ENCODE data around the gene LARP4B.

Gene LARP4B

GRCh38 chr10:797179-797578 lies 134.3 kb downstream of the LARP4B start:
- H3K36me3 ChIP-seq (ENCODE audit: control insufficient read depth in 1 of 2, insufficient read depth in 2 of 2, low read length in 2 of 2): peaks cover 4 to 10% of the 10 kb centered on the region in 2 experiments
- no peak overlapping the region for H2BK5ac ChIP-seq (ENCODE audit: low read depth, low read length, poor library complexity)
- no peak overlapping the region for H3K4me2 ChIP-seq (ENCODE audit: low read length)
- no peak overlapping the region for H4K91ac ChIP-seq (ENCODE audit: low read depth, low read length)
- no peak overlapping the region for H2AK5ac ChIP-seq (ENCODE audit: low read length)
- no peaks in the 10 kb centered on the region for H3K79me2 ChIP-seq (ENCODE audit: control insufficient read depth, insufficient read depth, low read length, poor library complexity)
- H2BK120ac ChIP-seq (ENCODE audit: insufficient read depth, low read length, poor library complexity): no peak overlapping the region
- no peak overlapping the region for H3K9ac ChIP-seq (ENCODE audit: low read length)
- H3K9me3 ChIP-seq (ENCODE audit: insufficient read depth, low read depth, low read length): peaks cover 9% of the 10 kb centered on the region
- no peak overlapping the region for H2AFZ ChIP-seq (ENCODE audit: insufficient read depth, low read length, poor library complexity)
- H3K79me1 ChIP-seq (ENCODE audit: low read length): no peaks in the 10 kb centered on the region
- no peak overlapping the region for H3K14ac ChIP-seq (ENCODE audit: low read length)
- H3K23ac ChIP-seq (ENCODE audit: low read length): no peak overlapping the region
- no peak overlapping the region for H2BK12ac ChIP-seq (ENCODE audit: low read length)
- H3K4me1 ChIP-seq (ENCODE audit: control insufficient read depth in 1 of 2, insufficient read depth in 2 of 2, low read length in 2 of 2): peaks cover 0 to 2% of the 10 kb centered on the region in 2 experiments
- H3K18ac ChIP-seq (ENCODE audit: low read length): no peak overlapping the region
- no peaks in the 10 kb centered on the region for H3K27me3 ChIP-seq (ENCODE audit: insufficient read depth, low read length)
- H3K27ac ChIP-seq (ENCODE audit: low read depth, low read length): no peak overlapping the region
- H3K4ac ChIP-seq (ENCODE audit: low read depth, low read length): no peak overlapping the region
- no peak overlapping the region for H4K12ac ChIP-seq (ENCODE audit: low read depth, low read length)
- DNase-seq: no peak
- no CpG with 5 or more reads among the region's 1 CpG for WGBS (ENCODE audit: extremely low coverage, insufficient coverage, insufficient read length)
- no peak overlapping the region for H4K8ac ChIP-seq (ENCODE audit: low read depth, low read length)
- no peak overlapping the region for H3K4me3 ChIP-seq (ENCODE audit: low read depth, low read length)

GRCh38 chr10:796233-796632 lies 135.3 kb downstream of the LARP4B start:
- Histone ChIP-seq H2AK5ac (ENCODE audit: low read length) (no peak overlapping the region), H3K4me2 (ENCODE audit: low read length) (no peak overlapping the region), H3K23ac (ENCODE audit: low read length) (no peak overlapping the region), H3K27me3 (ENCODE audit: insufficient read depth, low read length) (no peaks in the 10 kb centered on the region), H2BK120ac (ENCODE audit: insufficient read depth, low read length, poor library complexity) (no peak overlapping the region), H3K9ac (ENCODE audit: low read length) (no peak overlapping the region), H3K4me3 (ENCODE audit: low read depth, low read length) (no peak overlapping the region), H3K9me3 (ENCODE audit: insufficient read depth, low read depth, low read length) (peaks cover 13% of the 10 kb centered on the region), H4K12ac (ENCODE audit: low read depth, low read length) (no peak overlapping the region), H2BK12ac (ENCODE audit: low read length) (no peak overlapping the region), H3K4ac (ENCODE audit: low read depth, low read length) (no peak overlapping the region), H3K14ac (ENCODE audit: low read length) (no peak overlapping the region), H2AFZ (ENCODE audit: insufficient read depth, low read length, poor library complexity) (no peak overlapping the region), H3K79me2 (ENCODE audit: control insufficient read depth, insufficient read depth, low read length, poor library complexity) (no peaks in the 10 kb centered on the region), H3K18ac (ENCODE audit: low read length) (no peak overlapping the region), H2BK5ac (ENCODE audit: low read depth, low read length, poor library complexity) (no peak overlapping the region), H3K36me3 (ENCODE audit: control insufficient read depth in 1 of 2, insufficient read depth in 2 of 2, low read length in 2 of 2) (peaks cover 4 to 16% of the 10 kb centered on the region in 2 experiments), H3K27ac (ENCODE audit: low read depth, low read length) (no peak overlapping the region), H3K4me1 (ENCODE audit: control insufficient read depth in 1 of 2, insufficient read depth in 2 of 2, low read length in 2 of 2) (no peaks in the 10 kb centered on the region), H3K79me1 (ENCODE audit: low read length) (no peaks in the 10 kb centered on the region), H4K91ac (ENCODE audit: low read depth, low read length) (no peak overlapping the region), H4K8ac (ENCODE audit: low read depth, low read length) (no peak overlapping the region)
- no peak for DNase-seq
- no CpG with 5 or more reads among the region's 4 CpGs for WGBS (ENCODE audit: extremely low coverage, insufficient coverage, insufficient read length)

GRCh38 chr10:794382-794956 lies 137.0 kb downstream of the LARP4B start:
- no peak overlapping the region for H3K4me2 ChIP-seq (ENCODE audit: low read length)
- peaks cover 4 to 16% of the 10 kb centered on the region in 2 experiments for H3K36me3 ChIP-seq (ENCODE audit: control insufficient read depth in 1 of 2, insufficient read depth in 2 of 2, low read length in 2 of 2)
- no peaks in the 10 kb centered on the region for H3K27me3 ChIP-seq (ENCODE audit: insufficient read depth, low read length)
- no peaks in the 10 kb centered on the region for H3K4me1 ChIP-seq (ENCODE audit: control insufficient read depth in 1 of 2, insufficient read depth in 2 of 2, low read length in 2 of 2)
- no peaks in the 10 kb centered on the region for H3K79me1 ChIP-seq (ENCODE audit: low read length)
- no peak overlapping the region for H3K14ac ChIP-seq (ENCODE audit: low read length)
- H2BK5ac ChIP-seq (ENCODE audit: low read depth, low read length, poor library complexity): no peak overlapping the region
- DNase-seq: peak in 1 of 2 donors; percentile 48
- H4K12ac ChIP-seq (ENCODE audit: low read depth, low read length): no peak overlapping the region
- H4K91ac ChIP-seq (ENCODE audit: low read depth, low read length): no peak overlapping the region
- no peaks in the 10 kb centered on the region for H3K79me2 ChIP-seq (ENCODE audit: control insufficient read depth, insufficient read depth, low read length, poor library complexity)
- H3K4ac ChIP-seq (ENCODE audit: low read depth, low read length): no peak overlapping the region
- no peak overlapping the region for H3K27ac ChIP-seq (ENCODE audit: low read depth, low read length)
- H2BK12ac ChIP-seq (ENCODE audit: low read length): no peak overlapping the region
- H2BK120ac ChIP-seq (ENCODE audit: insufficient read depth, low read length, poor library complexity): no peak overlapping the region
- no peak overlapping the region for H3K9ac ChIP-seq (ENCODE audit: low read length)
- no CpG with 5 or more reads among the region's 7 CpGs for WGBS (ENCODE audit: extremely low coverage, insufficient coverage, insufficient read length)
- H3K18ac ChIP-seq (ENCODE audit: low read length): no peak overlapping the region
- H3K23ac ChIP-seq (ENCODE audit: low read length): no peak overlapping the region
- no peak overlapping the region for H2AFZ ChIP-seq (ENCODE audit: insufficient read depth, low read length, poor library complexity)
- H4K8ac ChIP-seq (ENCODE audit: low read depth, low read length): no peak overlapping the region
- no peak overlapping the region for H2AK5ac ChIP-seq (ENCODE audit: low read length)
- no peak overlapping the region for H3K4me3 ChIP-seq (ENCODE audit: low read depth, low read length)
- H3K9me3 ChIP-seq (ENCODE audit: insufficient read depth, low read depth, low read length): peaks cover 13% of the 10 kb centered on the region

- WGBS (ENCODE audit: extremely low coverage, insufficient coverage, insufficient read length): no CpG with 5 or more reads among the region's 3 CpGs
- peaks cover 10% of the 10 kb centered on the region for H3K9me3 ChIP-seq (ENCODE audit: insufficient read depth, low read depth, low read length)
Observed at GRCh38 chr10:792792-793100, 138.8 kb downstream of the LARP4B start.

More at GRCh38 chr10:792792-793100, 138.8 kb downstream of the LARP4B start:
- Histone ChIP-seq H2AK5ac (ENCODE audit: low read length) (no peak overlapping the region), H4K8ac (ENCODE audit: low read depth, low read length) (no peak overlapping the region), H2BK120ac (ENCODE audit: insufficient read depth, low read length, poor library complexity) (no peak overlapping the region), H2BK12ac (ENCODE audit: low read length) (no peak overlapping the region), H3K27me3 (ENCODE audit: insufficient read depth, low read length) (no peaks in the 10 kb centered on the region), H2BK5ac (ENCODE audit: low read depth, low read length, poor library complexity) (no peak overlapping the region), H3K4me2 (ENCODE audit: low read length) (no peak overlapping the region), H3K27ac (ENCODE audit: low read depth, low read length) (no peak overlapping the region), H3K18ac (ENCODE audit: low read length) (no peak overlapping the region), H3K79me2 (ENCODE audit: control insufficient read depth, insufficient read depth, low read length, poor library complexity) (no peaks in the 10 kb centered on the region), H3K9ac (ENCODE audit: low read length) (no peak overlapping the region), H3K36me3 (ENCODE audit: control insufficient read depth in 1 of 2, insufficient read depth in 2 of 2, low read length in 2 of 2) (peaks cover 2 to 16% of the 10 kb centered on the region in 2 experiments), H3K4me1 (ENCODE audit: control insufficient read depth in 1 of 2, insufficient read depth in 2 of 2, low read length in 2 of 2) (peaks cover 3 to 4% of the 10 kb centered on the region in 2 experiments), H3K79me1 (ENCODE audit: low read length) (peaks cover 2% of the 10 kb centered on the region), H3K4ac (ENCODE audit: low read depth, low read length) (no peak overlapping the region), H4K12ac (ENCODE audit: low read depth, low read length) (no peak overlapping the region), H3K4me3 (ENCODE audit: low read depth, low read length) (no peak overlapping the region), H2AFZ (ENCODE audit: insufficient read depth, low read length, poor library complexity) (no peak overlapping the region), H3K23ac (ENCODE audit: low read length) (no peak overlapping the region), H4K91ac (ENCODE audit: low read depth, low read length) (no peak overlapping the region), H3K14ac (ENCODE audit: low read length) (no peak overlapping the region)
- DNase-seq: no peak
